HG03039 (cell line): ENCODE results near the gene SENP1.
"Not testable (repeated sequence)": the region's sequence is repeated elsewhere in the genome, so short reads cannot be mapped to it uniquely, and the experiment has no call there.

Experiments
- ATAC-seq: cut with Tn5 transposase; IDR thresholded peaks from one replicate; pipeline ENCODE4 v1.9.1; 2021; ENCODE audit warnings: mild to moderate bottlenecking, moderate library complexity; ENCODE audit not compliant: unreplicated experiment

SENP1 gene

GRCh38 chr12:48105867-48106680 lies at the start of gene SENP1:
SENP1 (minus strand) TSS chr12:48106079; CDS start chr12:48101472, 4,607 bp downstream.
- ATAC-seq: peak; percentile 63

- no peak for ATAC-seq
Measured at GRCh38 chr12:48151103-48151771, 45.4 kb upstream of the SENP1 start.

- ATAC-seq: no peak
Measured at GRCh38 chr12:48145981-48146380, 40.1 kb upstream of the SENP1 start.

GRCh38 chr12:48143898-48144297 lies 38.0 kb upstream of the SENP1 start:
- ATAC-seq: no peak

GRCh38 chr12:48142818-48143674 lies 37.2 kb upstream of the SENP1 start:
- ATAC-seq: no peak

- no peak for ATAC-seq
Measured at GRCh38 chr12:48135027-48135426, 29.1 kb upstream of the SENP1 start.

- no peak for ATAC-seq
Measured at GRCh38 chr12:48132826-48133225, 26.9 kb upstream of the SENP1 start.

- no peak for ATAC-seq
Measured at GRCh38 chr12:48131517-48131916, 25.6 kb upstream of the SENP1 start.

- ATAC-seq: no peak
Measured at GRCh38 chr12:48129376-48129775, 23.5 kb upstream of the SENP1 start.

GRCh38 chr12:48128800-48129199 lies 22.9 kb upstream of the SENP1 start:
- no peak for ATAC-seq

- ATAC-seq: no peak
Measured at GRCh38 chr12:48126953-48127630, 21.2 kb upstream of the SENP1 start.

GRCh38 chr12:48125985-48126384 lies 20.1 kb upstream of the SENP1 start:
- ATAC-seq: no peak

- ATAC-seq: not testable (repeated sequence)
Measured at GRCh38 chr12:48125542-48125941, 19.7 kb upstream of the SENP1 start.

GRCh38 chr12:48123169-48123568 lies 17.3 kb upstream of the SENP1 start:
- no peak for ATAC-seq

GRCh38 chr12:48122065-48122834 lies 16.4 kb upstream of the SENP1 start:
- ATAC-seq: no peak

GRCh38 chr12:48121522-48121921 lies 15.6 kb upstream of the SENP1 start:
- ATAC-seq: no peak

- no peak for ATAC-seq
Measured at GRCh38 chr12:48119834-48120195, 13.9 kb upstream of the SENP1 start.

- peak; percentile 96 for ATAC-seq
Measured at GRCh38 chr12:48119078-48119833, 13.4 kb upstream of the SENP1 start, which contains the start of gene PFKM. PFKM (plus strand) TSS chr12:48119364; CDS start chr12:48122775, 3,411 bp downstream.

- no peak for ATAC-seq
Measured at GRCh38 chr12:48118284-48118871, 12.5 kb upstream of the SENP1 start.
